Measurements from ENCODE around the gene ROR2. TPM values are rescaled to one million over a fixed set of nuclear protein-coding genes. Genes with fewer than 3 reads are reported as not detected.
A peak's percentile ranks its signal among the peaks of the same experiment; 100 is the strongest.

The ROR2 gene
- total and polyA plus RNA-seq, 2 donors (not counting 3 experiments of a cell fraction or from before 2014, with no cell fraction given), result not detected

- Histone ChIP-seq H3K36me3 (ENCODE audit: control insufficient read depth in 2 of 2, extremely low read depth in 1 of 2, insufficient read depth in 2 of 2, low read length in 2 of 2) (no peaks in the 10 kb centered on the region), H3K27ac (ENCODE audit: insufficient read depth, low read depth, low read length) (no peak overlapping the region), H3K4me1 (ENCODE audit: control insufficient read depth, extremely low read depth, insufficient read depth, low read length) (no peaks in the 10 kb centered on the region), H3K27me3 (ENCODE audit: control insufficient read depth in 2 of 2, insufficient read depth in 2 of 2, low read length in 2 of 2) (peaks cover 11 to 21% of the 10 kb centered on the region in 2 experiments), H3K9me1 (replicated peaks; ENCODE audit: control insufficient read depth, extremely low read depth, insufficient read depth, low read length) (no peaks in the 10 kb centered on the region), H3K9ac (replicated peaks; ENCODE audit: extremely low read depth, insufficient read depth, low read length) (no peak overlapping the region), H3K4me2 (ENCODE audit: insufficient read depth, low read length) (no peak overlapping the region), H2AFZ (ENCODE audit: low read depth, low read length) (no peak overlapping the region), H4K20me1 (replicated peaks; ENCODE audit: control insufficient read depth, extremely low read depth, insufficient read depth, low read length) (no peaks in the 10 kb centered on the region), H3K9me3 (replicated peaks; ENCODE audit: control insufficient read depth, insufficient read depth, low read length) (no peaks in the 10 kb centered on the region), H3K4me3 (replicated peaks in 1 of 3; ENCODE audit: insufficient read depth in 1 of 3, low read depth in 1 of 3, low read length in 3 of 3) (no peak overlapping the region), H3K79me2 (ENCODE audit: control insufficient read depth, insufficient read depth, low read length) (no peaks in the 10 kb centered on the region)
- TF ChIP-seq POLR2AphosphoS5 (IDR thresholded peaks at IDR 0.05; ENCODE audit: insufficient read depth, low read depth, low read length) (no peak), JUN (IDR thresholded peaks at IDR 0.05; ENCODE audit: borderline replicate concordance, insufficient read depth, insufficient read length, low read depth) (no peak), CTCF (IDR thresholded peaks at IDR 0.05; ENCODE audit: extremely low read depth in 1 of 2, insufficient read depth in 1 of 2, low read depth in 1 of 2, low read length in 2 of 2) (peak; percentile 45 to 51), EZH2 (IDR thresholded peaks at IDR 0.05; ENCODE audit: borderline replicate concordance, low read depth, low read length, severe bottlenecking) (no peak), MAX (IDR thresholded peaks at IDR 0.05; ENCODE audit: insufficient read depth, insufficient read length) (no peak), MYC (IDR thresholded peaks at IDR 0.05; ENCODE audit: low read depth, low read length) (no peak), FOS (IDR thresholded peaks at IDR 0.05; ENCODE audit: borderline replicate concordance, insufficient read depth, low read length) (no peak), POLR2A (IDR thresholded peaks at IDR 0.05; ENCODE audit: low read depth, low read length) (no peak)
- CTCF ChIA-PET, result interaction anchor here (0.6 to 2.5 kb wide), 11 partner anchors 8 to 1040 kb away, joined by 3 to 18 read pairs (median 5); no protein-coding TSS in a partner anchor
- DNase-seq (ENCODE audit: low read depth, low spot score) (peak; percentile 28), FAIRE-seq (peak; percentile 62)
- intact Hi-C loops (cut with micrococcal nuclease) (no loop called here), dilution Hi-C loops (cut with MboI; ENCODE audit: extremely low pct_ligation_motif_present, low sequenced_read_pairs) (no loop called here)
- POLR2A ChIA-PET, result no interaction called here
- BruUV-seq (replicated peaks), result no TSS peak
These were observed 4.9 kb upstream of the ROR2 start for GRCh38 chr9:91954841-91955471.

All from endothelial cell of umbilical vein (primary cell).